HG03060 (cell line): ENCODE results near the gene FRMD8.

Source experiments
- ATAC-seq: cut with Tn5 transposase; IDR thresholded peaks from one replicate; pipeline ENCODE4 v1.9.1; 2021; ENCODE audit warnings: low read depth, moderate number of reproducible peaks; ENCODE audit not compliant: unreplicated experiment

The FRMD8 gene, protein sequence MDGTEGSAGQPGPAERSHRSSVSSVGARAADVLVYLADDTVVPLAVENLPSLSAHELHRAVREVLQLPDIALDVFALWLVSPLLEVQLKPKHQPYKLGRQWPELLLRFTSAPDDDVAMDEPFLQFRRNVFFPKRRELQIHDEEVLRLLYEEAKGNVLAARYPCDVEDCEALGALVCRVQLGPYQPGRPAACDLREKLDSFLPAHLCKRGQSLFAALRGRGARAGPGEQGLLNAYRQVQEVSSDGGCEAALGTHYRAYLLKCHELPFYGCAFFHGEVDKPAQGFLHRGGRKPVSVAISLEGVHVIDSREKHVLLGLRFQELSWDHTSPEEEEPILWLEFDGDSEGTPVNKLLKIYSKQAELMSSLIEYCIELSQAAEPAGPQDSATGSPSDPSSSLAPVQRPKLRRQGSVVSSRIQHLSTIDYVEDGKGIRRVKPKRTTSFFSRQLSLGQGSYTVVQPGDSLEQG

DNA sequence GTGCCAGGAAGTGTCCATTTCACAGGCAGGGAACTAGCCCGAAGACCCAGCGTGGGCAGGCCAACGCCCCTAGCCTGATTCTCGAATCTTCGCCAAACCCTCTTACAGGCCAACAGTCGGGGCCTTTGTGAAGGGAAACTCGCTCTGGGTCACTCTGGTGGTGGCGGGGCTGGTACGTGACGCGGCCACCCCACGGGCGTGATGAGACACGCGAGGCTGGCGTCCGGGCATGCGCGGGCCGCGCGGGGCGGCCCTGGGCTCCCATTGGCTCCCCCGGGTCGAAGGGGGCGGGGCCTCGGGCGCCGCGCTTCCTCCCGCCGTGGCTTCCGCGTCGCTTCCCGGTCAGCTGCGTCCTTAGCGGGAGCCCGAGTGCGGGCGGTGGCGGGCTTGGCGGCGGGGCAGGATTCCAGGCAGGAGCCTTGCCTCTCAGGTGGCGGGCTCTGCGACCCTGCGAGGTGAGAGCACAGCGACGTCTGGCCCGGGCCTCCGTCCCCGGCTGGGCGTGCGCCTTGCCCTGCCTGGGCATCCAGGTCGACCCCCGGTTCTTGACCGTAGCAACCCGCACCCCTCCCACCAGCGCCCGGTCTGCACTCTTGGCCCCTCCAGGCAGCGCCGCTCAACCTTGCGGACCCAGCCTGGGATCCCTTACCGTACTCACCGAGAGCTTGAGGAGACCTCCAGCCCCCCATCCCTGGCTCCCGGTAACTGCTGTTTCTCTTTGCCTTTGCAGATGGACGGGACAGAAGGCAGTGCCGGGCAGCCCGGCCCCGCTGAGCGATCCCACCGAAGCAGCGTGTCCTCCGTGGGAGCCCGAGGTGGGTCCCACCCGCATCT lies at the start of gene FRMD8:
FRMD8 (plus strand) TSS at position 331 of the 834 bp plus-strand sequence; CDS start at position 731, 400 bp downstream.
- ATAC-seq, result no peak

DNA sequence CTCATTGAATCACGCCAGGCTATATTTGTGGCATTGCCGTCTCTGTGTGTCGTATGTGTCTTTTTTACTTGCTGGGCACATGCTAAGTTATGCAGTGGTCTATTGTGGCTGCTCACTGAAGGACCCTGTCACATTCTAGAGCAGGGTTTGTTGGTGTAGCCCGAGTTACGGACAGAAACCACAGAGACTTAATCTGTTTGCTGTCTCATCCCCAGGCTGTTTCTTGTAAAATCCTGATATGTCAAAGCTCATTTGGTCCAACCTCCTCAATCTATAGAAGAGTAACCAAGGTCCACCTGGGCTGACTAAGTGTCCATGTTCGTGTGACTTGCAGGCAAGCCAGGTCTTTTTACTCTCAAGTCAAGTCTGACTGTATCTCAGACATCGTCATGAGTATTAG lies 47.8 kb upstream of the FRMD8 start:
- no peak for ATAC-seq

DNA sequence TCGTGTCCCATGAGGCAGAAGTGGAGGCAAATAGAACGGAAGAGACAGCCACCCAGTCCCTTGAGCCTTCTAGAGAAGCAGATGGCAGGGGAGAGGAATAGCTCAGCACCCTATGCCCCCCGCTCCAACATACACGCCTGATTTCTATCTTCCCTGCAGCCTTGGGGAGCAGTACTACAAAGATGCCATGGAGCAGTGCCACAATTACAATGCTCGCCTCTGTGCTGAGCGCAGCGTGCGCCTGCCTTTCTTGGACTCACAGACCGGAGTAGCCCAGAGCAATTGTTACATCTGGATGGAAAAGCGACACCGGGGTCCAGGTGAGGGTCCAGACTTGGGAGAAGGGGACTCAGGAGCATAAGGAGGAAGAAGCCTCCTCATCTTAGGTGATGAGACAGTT lies 46.2 kb upstream of the FRMD8 start:
- no peak for ATAC-seq

DNA sequence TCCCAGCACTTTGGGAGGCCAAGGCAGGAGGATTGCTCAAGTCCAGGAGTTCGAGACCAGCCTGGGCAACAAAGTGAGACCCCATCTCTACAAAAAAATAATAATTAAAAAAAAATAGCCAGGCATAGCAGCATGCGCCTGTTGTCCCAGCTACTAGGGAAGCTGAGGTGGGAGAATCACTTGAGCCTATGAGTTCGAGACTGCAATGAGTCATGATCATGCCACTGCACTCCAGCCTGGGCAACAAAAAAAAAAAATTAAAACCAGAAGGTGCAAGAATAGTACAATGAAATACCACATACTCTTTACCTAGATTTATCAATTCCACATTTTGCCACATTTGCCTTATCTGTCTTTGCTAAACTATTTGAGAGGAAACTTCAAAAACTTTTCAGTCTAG lies 44.6 kb upstream of the FRMD8 start:
- no peak for ATAC-seq

DNA sequence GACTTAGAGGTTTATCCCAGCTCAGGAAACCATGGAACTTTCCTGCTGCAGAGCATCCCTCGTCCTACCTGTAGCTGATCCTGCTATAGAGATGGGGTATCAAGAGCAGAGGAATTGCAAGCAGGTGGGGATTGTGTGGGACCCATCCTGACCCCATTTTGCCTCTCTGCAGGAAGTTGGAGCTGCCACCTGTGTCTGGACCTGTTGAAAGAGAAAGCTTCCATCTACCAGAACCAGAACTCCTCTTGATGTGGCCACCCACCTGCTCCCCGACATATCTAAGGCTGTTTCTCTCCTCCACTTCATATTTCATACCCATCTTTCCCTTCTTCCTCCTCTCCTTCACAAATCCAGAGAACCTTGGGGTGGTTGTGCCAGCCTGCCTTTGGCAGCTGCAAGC lies 34.9 kb upstream of the FRMD8 start:
- ATAC-seq, result no peak

DNA sequence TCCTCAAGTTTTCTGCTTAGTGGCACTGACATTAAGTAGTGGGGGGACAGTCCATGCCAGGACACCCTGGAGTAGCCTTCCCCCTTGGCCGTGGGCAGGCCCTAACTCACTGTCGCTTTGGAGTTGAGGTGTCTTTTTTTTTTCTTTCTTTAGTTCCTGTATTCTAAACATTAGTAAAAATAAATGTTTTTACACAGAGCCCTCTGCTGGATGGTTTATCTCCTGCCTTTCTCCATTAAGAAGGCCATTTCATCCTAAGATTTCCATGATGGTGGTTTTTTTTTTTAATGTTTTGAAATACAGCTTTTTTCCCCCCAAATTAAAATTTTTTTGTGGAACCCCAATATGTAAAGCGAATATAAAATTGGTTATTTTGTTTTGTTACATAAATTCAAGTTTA lies 33.7 kb upstream of the FRMD8 start:
- ATAC-seq, result no peak

DNA sequence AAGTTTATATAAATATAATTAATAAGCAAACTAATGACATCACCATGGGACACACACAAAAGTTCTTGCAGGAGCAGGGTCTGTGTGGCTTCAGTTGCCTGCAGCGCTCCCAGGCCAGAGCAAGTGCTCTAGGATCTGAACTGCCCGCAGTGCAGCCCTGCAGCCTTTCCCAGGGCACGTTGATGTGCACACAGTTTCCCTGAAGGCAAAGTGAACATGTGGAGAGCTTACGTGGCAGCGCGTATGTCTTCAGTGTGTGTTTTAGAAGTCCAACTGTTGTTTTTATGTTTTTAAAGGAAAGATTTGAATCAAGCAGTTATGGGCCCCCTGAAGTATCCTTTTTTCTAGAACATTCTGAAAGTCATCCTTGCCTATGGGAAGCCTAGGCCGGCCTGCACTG lies 33.1 kb upstream of the FRMD8 start:
- ATAC-seq, result no peak

DNA sequence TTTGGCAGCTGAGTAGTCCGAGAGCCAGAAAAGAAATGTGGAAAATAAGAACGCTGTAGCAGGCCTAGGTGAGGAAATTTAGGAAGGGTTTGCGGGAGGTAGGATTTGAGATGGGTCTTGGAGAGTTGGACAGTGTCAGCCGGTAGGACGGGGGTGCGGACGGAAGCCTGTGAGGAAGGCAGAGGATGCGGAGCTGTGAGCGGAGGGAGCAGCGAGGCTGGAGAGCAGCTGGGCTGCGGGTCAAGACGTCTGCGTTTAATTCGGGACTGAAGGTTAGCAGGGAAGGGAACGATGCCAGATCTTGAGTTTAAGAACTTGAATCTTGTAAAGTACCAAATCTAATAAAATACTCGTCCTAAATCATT lies 32.6 kb upstream of the FRMD8 start:
- ATAC-seq, result no peak

DNA sequence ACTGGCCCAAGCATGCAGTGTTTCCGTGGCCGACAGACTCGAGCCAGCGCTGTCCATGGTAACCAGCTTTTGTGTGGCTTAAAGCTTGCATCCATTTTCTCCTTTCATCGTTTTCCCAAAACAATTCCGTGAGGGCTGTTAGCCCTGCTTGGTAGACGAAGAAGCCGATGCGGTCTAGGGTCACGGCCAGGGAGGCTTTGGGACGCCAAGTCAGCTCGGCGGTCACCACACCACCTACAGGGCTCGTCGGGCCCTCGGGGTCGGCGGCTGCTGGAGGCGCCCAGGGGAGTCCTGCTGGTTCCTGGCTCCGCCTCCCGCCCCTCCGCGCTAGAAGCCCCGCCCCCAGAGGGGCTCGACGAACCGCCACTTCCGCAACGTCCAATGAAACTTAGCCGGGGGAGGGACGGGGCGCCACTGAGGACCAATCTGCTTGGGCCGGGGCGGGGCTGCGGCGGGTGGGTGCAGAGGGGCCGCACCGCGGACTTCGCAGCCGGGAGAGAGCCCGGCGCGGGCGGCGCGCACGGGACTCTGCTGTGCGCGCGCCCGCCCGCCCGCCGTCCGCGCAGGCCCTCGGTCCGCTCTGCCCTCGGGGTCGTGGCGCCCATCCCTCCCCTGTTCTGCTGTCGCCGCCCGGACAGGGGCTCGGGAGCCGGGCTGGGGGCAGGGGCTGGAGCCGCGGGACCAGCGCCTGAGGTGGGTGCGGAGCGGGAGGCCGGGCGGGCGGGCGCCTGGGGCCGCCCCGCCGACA lies 32.0 kb upstream of the FRMD8 start, which contains the start of gene TIGD3:
TIGD3 (plus strand) TSS at position 487 of the 748 bp plus-strand sequence. CDS start 1,058 bp downstream, outside the sequence.
- ATAC-seq, result peak; percentile 61

DNA sequence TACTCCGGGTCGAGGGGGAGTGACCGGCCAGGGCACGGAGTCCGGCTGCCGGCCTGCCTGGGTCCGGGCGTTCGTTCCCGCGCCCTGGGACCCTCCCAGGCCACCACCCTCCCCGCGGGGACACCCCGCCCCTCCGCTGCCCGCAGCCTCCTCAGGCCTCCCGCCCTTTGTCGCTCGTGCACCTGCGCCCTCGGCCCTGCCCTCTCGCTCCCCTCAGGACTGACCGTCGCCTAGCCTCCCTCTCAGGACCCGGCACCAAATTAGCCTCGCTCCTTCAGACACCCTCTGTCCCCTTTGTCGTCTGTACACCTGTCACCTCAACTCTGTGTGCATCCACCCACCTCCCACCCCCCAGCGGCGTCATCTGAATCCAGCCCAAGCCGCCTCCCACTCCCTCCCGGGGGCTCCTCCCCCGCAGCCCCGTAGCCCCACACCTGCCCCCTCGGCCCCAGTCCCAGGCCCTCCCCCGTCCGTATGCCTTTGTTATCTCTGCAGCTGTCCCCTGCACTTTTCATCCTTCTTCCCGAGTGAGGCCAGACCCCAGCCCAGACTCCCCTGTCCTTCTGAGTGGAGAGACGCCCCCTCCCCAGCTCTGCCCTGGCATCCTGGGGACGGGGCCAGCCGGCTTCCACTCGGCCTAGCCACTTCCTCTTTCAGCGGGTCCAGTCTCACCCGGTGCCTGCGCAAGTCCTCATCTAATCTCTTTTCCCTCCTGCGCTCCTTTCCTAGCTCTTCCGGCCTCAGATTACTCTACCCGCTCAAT lies 31.2 kb upstream of the FRMD8 start:
- ATAC-seq, result no peak

DNA sequence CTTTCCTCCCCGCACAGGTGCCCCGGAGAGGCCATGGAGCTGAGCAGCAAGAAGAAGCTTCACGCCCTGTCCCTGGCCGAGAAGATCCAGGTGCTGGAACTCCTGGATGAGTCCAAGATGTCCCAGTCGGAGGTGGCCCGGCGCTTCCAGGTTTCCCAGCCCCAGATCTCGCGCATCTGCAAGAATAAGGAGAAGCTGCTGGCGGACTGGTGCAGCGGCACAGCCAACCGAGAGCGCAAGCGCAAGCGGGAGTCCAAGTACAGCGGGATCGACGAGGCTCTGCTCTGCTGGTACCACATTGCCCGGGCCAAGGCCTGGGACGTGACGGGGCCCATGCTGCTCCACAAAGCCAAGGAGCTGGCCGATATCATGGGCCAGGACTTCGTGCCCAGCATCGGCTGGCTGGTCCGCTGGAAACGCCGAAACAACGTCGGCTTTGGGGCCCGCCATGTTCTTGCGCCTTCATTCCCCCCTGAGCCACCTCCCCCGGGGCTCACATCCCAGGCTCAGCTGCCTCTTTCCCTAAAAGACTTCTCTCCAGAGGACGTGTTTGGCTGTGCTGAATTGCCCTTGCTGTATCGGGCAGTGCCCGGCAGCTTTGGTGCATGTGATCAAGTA lies 30.6 kb upstream of the FRMD8 start:
- ATAC-seq, result no peak

DNA sequence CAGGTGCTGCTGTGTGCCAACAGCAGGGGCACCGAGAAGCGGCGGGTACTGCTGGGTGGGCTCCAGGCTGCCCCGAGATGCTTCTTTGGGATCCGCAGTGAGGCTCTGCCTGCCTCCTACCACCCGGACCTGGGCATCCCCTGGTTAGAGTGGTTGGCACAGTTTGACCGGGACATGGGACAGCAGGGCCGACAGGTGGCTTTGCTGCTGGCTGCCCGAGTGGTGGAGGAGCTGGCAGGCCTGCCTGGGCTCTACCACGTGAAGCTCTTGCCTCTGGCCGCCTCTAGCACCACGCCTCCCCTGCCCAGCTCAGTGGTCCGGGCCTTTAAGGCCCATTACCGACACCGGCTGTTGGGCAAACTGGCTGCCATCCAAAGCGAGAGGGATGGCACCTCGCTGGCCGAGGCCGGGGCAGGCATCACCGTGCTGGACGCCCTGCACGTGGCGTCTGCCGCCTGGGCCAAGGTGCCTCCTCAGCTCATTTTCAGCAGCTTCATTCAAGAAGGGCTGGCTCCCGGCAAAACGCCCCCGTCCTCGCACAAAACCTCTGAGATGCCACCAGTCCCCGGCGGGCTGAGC lies 30.0 kb upstream of the FRMD8 start:
- no peak for ATAC-seq

DNA sequence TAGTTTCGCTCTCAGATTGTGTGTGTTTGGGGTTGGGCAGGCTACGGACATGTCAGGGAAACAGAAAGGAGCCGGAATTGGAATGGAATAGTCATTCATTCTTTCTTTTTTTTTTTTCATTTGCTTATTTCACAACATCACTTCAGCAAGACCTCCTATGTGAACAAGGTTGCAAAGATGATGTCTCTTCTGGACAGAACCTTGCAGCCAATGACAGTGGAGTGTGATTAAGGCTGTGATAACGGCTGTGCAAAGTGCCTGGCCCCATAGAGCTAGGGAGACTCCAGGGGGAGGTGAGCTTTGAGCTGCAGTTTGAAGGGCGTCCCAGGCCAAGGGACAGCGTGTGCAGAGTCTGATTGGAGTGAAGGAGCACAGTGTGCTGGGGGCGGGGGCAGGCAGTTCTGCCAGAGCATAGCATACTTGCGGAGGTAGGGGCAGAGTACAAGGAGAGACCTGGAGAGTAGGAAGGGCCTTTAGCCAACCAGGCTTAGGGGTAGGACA lies 28.5 kb upstream of the FRMD8 start:
- ATAC-seq, result no peak

DNA sequence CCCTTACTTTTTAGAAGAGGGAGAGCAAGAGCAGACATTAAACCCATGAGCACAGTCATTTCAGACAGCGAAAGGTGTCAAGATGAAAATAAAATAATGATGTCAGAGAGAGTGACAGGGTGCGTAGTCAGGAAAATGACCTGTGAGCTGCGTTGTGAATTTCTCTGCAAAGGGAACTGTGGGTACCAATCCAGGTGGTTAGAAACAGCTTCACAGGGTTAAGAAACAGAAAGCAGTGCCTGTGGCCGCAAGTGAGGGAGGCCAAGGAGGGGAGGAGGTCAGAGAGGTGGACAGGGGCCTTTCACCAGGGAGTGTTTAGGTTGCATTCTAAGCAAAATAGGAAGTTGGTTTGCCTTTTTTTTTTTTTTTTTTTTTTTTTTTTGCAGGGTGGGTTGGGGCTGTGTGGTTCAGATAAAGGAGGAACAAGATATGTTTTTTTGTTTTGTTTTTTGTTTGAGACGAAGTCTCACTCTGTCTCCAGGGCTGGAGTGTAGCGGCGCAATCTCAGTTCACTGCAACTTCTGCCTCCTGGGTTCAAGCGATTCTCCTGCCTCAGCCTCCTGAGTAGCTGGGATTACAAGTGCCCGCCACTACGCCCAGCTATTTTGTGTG lies 24.0 kb upstream of the FRMD8 start:
- no peak for ATAC-seq

DNA sequence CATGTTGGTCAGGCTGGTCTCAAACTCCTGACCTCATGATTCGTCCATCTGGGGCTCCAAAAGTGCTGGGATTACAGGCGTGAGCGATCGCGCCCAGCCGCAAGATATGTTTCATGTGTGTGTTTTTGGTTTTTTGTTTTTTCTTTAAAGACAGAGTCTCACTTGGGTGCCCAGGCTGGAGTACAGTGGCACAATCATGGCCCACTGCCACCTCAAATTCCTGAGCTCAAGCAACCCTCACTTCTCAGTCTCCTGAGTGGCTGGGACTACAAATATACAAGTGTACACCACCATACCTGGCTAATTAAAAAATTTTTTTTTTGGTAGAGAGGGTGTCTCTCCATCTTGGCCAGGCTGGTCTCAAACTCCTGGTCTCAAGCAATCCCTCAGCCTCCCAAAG lies 23.5 kb upstream of the FRMD8 start:
- ATAC-seq, result no peak

DNA sequence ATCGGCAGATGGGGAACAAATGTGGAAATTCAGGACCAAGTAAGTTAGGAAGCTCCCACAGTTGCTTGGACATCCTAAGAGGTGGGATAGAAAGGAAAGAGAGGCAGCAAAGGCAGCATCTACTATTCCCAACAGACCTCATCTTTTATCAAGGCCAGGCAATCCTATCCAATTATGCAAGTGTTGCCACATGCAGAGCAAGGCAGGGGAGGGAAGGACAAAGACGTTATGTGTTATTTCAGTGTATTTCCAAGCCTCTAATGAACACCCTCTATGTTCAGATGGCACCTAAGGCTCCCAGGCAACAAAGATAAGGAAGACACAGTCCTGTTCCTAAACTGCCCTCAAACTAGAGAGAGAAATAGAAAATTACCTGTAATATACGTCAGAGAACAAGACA lies 22.7 kb upstream of the FRMD8 start:
- ATAC-seq, result no peak

DNA sequence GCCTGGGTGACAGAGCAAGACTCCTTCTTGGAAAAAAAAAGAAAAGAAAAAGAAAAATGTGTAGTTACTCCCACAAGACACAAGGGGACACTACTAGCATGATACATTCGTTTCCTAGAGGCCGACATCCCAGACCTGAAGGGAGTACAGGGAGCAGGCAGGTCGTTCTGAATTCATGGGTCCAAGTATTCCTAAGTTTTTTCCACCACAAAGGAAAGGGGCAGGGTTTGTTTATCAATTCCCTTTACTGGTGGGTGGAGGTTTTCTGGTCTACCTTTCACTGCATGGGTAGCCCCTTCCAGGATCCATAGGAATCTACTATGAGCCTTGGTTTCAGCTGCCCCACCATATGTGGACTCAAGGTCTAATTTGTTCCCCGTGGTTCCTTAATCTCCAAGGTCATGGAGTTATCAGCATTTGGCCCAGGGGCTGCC lies 20.1 kb upstream of the FRMD8 start:
- ATAC-seq, result no peak

DNA sequence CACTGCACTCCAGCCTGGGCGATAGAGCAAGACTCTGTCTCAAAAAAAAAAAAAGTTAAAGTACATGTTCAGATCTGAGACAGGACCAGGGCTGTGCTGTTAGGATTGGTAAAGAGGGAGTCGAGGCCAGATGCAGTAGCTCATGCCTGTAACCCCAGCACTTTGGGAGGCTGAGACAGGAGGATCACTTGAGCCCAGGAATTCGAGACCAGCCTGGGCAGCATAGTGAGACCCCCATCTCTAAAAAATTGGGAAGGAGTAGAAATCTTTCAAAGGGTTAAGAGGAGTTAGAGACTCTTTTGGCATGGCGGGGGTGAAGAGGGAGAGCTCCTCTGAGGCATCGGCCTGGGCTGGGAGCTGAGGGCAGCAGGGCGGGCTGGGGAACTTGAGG lies 15.8 kb upstream of the FRMD8 start:
- no peak for ATAC-seq
